AG09309 (cell line): ENCODE results near the gene CLPTM1L.

Experiments used
- DNase-seq: peaks from one replicate; pipeline ENCODE4 v3.0.0-alpha.2; 2010; ENCODE audit warnings: low read depth
- H3K4me3 ChIP-seq: 2 replicates; pipeline ENCODE4 v1.5.1; 2011; ENCODE audit warnings: mild to moderate bottlenecking, low read depth, low read length, moderate library complexity; ENCODE audit not compliant: control insufficient read depth
- CTCF ChIP-seq: IDR thresholded peaks from 2 replicates; pipeline ENCODE4 v1.5.1; 2011; ENCODE audit warnings: mild to moderate bottlenecking, low read depth, low read length, inconsistent platforms; ENCODE audit not compliant: insufficient read depth, control insufficient read depth; ENCODE audit errors: missing control alignments

CLPTM1L gene

DNA sequence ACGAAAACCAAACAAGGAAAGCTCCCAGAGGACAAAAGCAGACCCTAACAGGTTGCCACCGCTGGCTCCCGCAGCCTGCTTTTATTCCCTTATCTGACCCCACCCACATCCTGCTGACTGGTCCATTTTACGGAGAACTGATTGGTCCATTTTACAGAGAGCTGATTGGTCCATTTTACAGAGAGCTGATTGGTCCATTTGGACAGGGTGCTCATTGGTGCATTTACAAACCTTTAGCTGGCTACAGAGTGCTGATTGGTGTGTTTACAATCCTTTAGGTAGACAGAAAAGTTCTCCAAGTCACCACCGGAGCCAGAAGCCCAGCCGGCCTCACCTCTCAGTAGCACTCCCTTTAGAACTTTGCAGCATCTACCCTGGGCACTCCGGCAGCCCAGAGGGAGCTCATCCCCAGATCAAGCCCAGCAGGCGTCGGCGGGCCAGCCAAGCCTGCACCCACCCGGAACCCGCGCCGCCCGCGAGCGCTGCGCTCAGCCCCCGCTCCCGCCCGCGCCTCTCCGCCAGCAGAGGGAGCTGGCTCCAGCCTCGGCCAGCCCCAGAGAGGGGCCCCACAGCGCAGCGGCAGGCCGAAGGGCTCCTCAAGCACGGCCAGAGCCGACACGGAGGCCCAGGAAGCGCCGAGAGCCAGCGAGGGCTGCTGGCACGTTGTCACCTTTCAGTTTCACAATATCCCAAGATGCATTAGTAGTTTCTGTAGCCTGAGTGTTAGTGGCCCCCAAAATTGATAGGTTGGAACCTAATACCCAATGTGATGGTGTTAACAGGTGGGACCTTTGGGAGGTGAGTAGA, 35.3 kb upstream of the CLPTM1L start:
- H3K4me3 ChIP-seq = no peak overlapping the region
- no peak for DNase-seq
- TF ChIP-seq CTCF = no peak

GRCh38 chr5:1378866-1379659, 34.2 kb upstream of the CLPTM1L start:
- no peak for DNase-seq
- no peak overlapping the region for H3K4me3 ChIP-seq
- TF ChIP-seq CTCF = no peak

DNA sequence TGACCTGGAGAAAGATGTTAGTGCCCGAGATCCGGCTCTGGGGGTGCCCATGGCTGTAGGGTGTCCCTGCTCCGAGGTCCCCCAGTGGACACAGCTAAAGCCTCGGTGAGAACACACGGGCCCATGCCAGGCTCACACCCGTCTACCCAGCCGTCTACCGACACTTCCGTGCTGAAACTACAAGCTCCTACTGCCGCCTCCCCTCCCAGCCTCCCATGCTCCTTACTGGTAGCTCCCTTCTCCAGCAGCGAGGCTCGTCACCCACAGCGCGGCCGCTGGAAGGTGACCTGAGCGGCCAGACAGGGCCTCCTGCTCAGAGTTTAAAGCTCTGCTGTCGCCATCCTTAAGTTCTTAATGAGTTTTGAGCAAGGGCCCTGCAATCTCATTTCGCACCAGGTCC, 33.2 kb upstream of the CLPTM1L start:
- TF ChIP-seq CTCF = no peak
- no peak for DNase-seq
- no peak overlapping the region for H3K4me3 ChIP-seq

DNA sequence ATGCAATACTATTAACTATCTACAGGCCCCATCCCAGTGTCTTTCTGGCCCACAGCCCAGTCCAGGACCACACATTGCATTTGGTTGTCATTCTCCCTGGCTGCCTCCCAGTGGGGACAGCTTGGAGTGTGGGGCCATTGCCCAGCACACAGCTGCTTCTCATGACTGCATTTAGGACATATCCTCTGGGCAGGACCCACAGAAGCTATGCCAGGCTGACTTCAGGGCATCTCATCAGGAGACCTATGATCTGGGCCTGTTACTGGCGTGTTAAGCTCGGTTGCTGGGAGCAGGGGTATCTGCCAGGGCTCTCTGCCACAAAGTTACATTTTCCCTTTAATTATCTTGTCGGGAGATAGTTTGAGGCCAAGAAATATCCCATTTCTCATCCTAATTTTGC, 32.1 kb upstream of the CLPTM1L start:
- no peak for TF ChIP-seq CTCF
- H3K4me3 ChIP-seq = no peak overlapping the region
- DNase-seq = no peak

DNA sequence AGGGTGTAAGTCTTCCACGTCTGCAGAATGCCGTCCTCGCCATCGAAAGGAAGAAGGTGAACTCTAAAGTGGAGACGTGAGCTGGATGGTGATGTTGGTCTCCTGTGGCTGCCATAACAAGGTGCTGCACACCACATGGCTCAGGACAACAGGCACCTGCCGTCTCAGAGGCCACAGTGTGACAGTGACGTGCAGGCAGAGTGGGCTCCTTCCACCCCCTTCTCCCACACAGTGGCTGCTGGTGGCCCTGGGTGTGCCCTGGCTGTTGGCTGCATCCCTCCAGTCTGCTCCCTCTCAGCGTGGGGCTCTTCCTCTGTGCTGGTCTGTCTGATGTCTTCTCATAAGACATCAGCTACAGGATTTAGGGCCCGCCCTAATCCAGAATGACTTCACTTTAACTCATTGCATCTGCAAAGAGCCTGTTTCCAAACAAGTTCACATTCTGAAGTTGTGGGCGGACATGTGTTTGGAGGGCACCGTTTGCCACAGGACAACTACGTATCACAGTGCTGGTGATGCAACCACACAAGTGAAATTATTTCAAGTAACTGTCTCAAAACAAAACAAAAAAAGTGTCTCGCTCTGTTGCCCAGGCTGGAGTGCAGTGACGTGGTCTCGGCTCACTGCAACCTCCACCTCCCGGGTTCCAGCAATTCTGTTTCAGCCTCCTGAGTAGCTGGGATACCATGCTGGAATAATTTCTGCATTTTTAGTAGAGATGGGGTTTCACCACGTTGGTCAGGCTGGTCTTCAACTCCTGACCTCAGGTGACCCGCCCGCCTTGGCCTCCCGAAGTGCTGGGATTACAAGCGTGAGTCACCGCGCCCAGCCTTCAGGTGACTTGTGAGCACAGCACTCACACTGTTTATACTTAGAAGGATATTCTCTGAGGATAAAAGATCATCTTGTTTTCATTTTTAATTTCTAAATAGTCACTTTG, 31.2 kb upstream of the CLPTM1L start:
- no peak overlapping the region for H3K4me3 ChIP-seq
- no peak for TF ChIP-seq CTCF
- DNase-seq = no peak

DNA sequence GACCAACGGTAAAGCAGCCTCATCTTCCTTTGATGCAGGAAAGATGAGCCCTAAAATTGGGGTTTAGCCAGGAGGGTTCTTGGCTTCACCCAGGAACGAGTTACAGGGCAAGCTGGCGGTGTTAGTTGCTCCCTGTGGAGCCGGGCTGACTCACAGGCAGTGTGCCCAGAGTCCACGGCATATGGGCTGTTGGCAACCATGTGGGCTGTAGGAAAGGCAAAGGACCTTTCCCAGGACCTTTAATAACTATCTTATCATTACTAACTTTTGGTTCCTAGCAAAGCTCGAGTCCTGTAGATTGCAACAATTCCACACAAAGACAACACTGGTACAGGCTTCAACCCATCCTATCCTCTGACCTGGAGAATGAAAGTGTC, 29.8 kb upstream of the CLPTM1L start:
- no peak for TF ChIP-seq CTCF
- H3K4me3 ChIP-seq = no peak overlapping the region
- DNase-seq = no peak
